ENCODE results near the gene ZNF462. TPM values are rescaled to one million over a fixed set of nuclear protein-coding genes. Genes with fewer than 3 reads are reported as not detected.

ZNF462 gene
- polyA plus RNA-seq, 3 donors: not detected

DNA sequence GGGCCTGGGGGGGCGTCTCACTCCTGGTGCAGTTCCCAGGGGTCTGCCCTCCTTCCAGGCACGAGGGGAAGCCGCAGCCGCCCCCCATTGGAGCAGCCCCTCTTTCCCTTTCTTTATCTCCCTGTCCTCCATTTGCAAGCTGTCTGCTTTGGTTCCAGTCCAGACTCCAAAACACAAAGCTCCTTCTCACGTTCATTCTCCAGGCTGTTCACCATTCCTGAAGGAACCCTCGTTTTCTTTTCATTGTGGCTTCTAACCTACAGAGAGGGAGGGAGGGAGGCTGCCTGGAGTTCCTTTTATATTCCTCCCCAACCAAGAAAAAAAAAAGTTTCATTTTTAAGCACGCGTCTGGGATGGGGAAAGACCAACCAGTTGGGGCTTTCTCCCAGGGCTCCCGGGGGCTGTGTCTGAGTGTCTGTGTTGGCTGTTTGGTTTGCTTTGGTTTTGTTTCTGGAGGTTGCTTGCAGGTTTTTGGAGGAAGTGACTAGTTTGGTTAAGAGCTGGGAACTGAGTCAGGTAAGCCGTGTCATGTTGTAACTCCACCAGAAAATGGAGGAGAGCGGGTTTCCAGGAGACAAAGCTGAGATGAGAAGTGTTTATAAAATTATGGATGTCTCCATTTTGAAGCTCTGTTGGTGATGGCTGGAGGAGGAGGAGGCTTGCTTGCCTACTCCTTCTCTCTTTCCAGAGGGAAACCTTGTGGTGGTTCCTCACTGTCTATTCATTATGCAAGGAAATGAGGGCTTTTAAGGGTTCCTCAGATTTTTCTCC lies 1.6 kb downstream of the ZNF462 start:
- peak overlapping the region; percentile 84 to 92 for H3K4me3 Mint-ChIP-seq
- peak overlapping the region; percentile 53 for H2AFZ ChIP-seq (ENCODE audit: insufficient read depth, low read depth, low read length, poor library complexity, severe bottlenecking)
- peaks cover 0 to 12% of the 10 kb centered on the region in 2 donors for H3K9me3 ChIP-seq (replicated peaks in 1 of 2; ENCODE audit: control insufficient read depth in 1 of 2, insufficient read depth in 1 of 2, low read length in 2 of 2)
- WGBS (ENCODE audit: insufficient coverage): 8% methylated on average over 4 of the region's 11 CpGs
- no peak overlapping the region for H3K27ac Mint-ChIP-seq
- peaks cover 54 to 59% (median 59%) of the 10 kb centered on the region in 3 donors for H3K27me3 Mint-ChIP-seq (ENCODE audit: low read depth in 3 of 3)
- H3K27ac ChIP-seq (ENCODE audit: low read depth in 1 of 2, low read length in 2 of 2): no peak overlapping the region
- H3K9ac ChIP-seq (ENCODE audit: insufficient read depth, low read length, poor library complexity, severe bottlenecking): no peak overlapping the region
- peak overlapping the region; percentile 63 for H3K4me2 ChIP-seq (replicated peaks; ENCODE audit: extremely low read depth, low read length, poor library complexity, severe bottlenecking)
- H4K20me1 ChIP-seq (ENCODE audit: insufficient read depth, low read length): no peaks in the 10 kb centered on the region
- H3K36me3 Mint-ChIP-seq: peaks cover 0 to 14% of the 10 kb centered on the region in 2 donors
- peaks cover 28 to 45% of the 10 kb centered on the region in 2 donors for H3K4me1 ChIP-seq (ENCODE audit: control insufficient read depth in 1 of 2, insufficient read depth in 2 of 2, low read length in 2 of 2)
- TF ChIP-seq, protein P1, sequence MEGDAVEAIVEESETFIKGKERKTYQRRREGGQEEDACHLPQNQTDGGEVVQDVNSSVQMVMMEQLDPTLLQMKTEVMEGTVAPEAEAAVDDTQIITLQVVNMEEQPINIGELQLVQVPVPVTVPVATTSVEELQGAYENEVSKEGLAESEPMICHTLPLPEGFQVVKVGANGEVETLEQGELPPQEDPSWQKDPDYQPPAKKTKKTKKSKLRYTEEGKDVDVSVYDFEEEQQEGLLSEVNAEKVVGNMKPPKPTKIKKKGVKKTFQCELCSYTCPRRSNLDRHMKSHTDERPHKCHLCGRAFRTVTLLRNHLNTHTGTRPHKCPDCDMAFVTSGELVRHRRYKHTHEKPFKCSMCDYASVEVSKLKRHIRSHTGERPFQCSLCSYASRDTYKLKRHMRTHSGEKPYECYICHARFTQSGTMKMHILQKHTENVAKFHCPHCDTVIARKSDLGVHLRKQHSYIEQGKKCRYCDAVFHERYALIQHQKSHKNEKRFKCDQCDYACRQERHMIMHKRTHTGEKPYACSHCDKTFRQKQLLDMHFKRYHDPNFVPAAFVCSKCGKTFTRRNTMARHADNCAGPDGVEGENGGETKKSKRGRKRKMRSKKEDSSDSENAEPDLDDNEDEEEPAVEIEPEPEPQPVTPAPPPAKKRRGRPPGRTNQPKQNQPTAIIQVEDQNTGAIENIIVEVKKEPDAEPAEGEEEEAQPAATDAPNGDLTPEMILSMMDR (IDR thresholded peaks at IDR 0.05): no peak
- peaks cover 0 to 37% (median 16%) of the 10 kb centered on the region in 7 donors for H3K9me3 Mint-ChIP-seq
- H3K4me3 ChIP-seq (replicated peaks in 1 of 3; ENCODE audit: low read depth in 2 of 3, low read length in 3 of 3): peak overlapping the region in 2 of 3 experiments; percentile 36 to 72
- peaks cover 49% of the 10 kb centered on the region for H3K4me1 Mint-ChIP-seq
- intact Hi-C loops (cut with micrococcal nuclease): no loop called here
- H3K36me3 ChIP-seq (replicated peaks in 1 of 2; ENCODE audit: control insufficient read depth in 1 of 2, insufficient read depth in 2 of 2, low read length in 2 of 2): no peaks in the 10 kb centered on the region
- peaks cover 47 to 63% of the 10 kb centered on the region in 2 donors for H3K27me3 ChIP-seq (ENCODE audit: control insufficient read depth in 2 of 2, insufficient read depth in 2 of 2, low read length in 2 of 2)
- no peaks in the 10 kb centered on the region for H3K79me2 ChIP-seq (ENCODE audit: insufficient read depth, low read length)
- DNase-seq: no peak

DNA sequence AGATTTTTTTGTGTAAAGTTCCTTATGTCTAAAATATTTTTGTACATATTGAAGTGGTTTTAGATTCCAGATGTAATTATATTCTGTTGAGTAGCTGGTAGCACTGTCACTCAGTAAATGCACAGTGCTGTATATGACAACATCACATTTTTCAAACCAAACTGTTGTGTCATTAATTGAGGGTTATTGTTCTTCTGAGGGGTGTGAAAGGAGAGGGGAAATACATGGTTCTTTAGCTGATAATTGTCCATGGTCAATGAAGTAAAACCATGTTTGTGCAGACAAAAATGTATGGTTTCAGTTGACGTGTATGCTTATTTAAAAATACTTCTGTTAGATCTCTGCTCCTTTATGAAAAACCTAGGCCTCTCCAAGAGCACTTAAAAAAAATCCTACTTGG lies 3.3 kb downstream of the ZNF462 start:
- intact Hi-C loops (cut with micrococcal nuclease): no loop called here
- H3K27ac ChIP-seq (ENCODE audit: low read depth in 1 of 2, low read length in 2 of 2): no peak overlapping the region

More for the DNA sequence above, 3.3 kb downstream of the ZNF462 start:
- Histone ChIP-seq H2AFZ (ENCODE audit: insufficient read depth, low read depth, low read length, poor library complexity, severe bottlenecking) (no peak overlapping the region), H3K9me3 (replicated peaks in 1 of 2; ENCODE audit: control insufficient read depth in 1 of 2, insufficient read depth in 1 of 2, low read length in 2 of 2) (peaks cover 0 to 11% of the 10 kb centered on the region in 2 donors), H3K4me3 (replicated peaks in 1 of 3; ENCODE audit: low read depth in 2 of 3, low read length in 3 of 3) (no peak overlapping the region), H3K4me1 (ENCODE audit: control insufficient read depth in 1 of 2, insufficient read depth in 2 of 2, low read length in 2 of 2) (peaks cover 23 to 33% of the 10 kb centered on the region in 2 donors), H3K36me3 (replicated peaks in 1 of 2; ENCODE audit: control insufficient read depth in 1 of 2, insufficient read depth in 2 of 2, low read length in 2 of 2) (no peaks in the 10 kb centered on the region), H3K79me2 (ENCODE audit: insufficient read depth, low read length) (no peaks in the 10 kb centered on the region), H3K9ac (ENCODE audit: insufficient read depth, low read length, poor library complexity, severe bottlenecking) (no peak overlapping the region), H3K4me2 (replicated peaks; ENCODE audit: extremely low read depth, low read length, poor library complexity, severe bottlenecking) (no peak overlapping the region), H3K27me3 (ENCODE audit: control insufficient read depth in 2 of 2, insufficient read depth in 2 of 2, low read length in 2 of 2) (peaks cover 31 to 46% of the 10 kb centered on the region in 2 donors), H4K20me1 (ENCODE audit: insufficient read depth, low read length) (no peaks in the 10 kb centered on the region)
- Mint-ChIP-seq H3K4me3 (no peak overlapping the region), H3K4me1 (peaks cover 35% of the 10 kb centered on the region), H3K27me3 (ENCODE audit: low read depth in 3 of 3) (peaks cover 37 to 43% (median 42%) of the 10 kb centered on the region in 3 donors), H3K27ac (no peak overlapping the region), H3K36me3 (peaks cover 0 to 6% of the 10 kb centered on the region in 2 donors), H3K9me3 (peaks cover 0 to 22% (median 7%) of the 10 kb centered on the region in 7 donors)
- TF ChIP-seq, protein P1 (IDR thresholded peaks at IDR 0.05): no peak
- no CpG with 5 or more reads among the region's 1 CpG for WGBS (ENCODE audit: insufficient coverage)
- no peak for DNase-seq
